H1 (cell line): ENCODE measurements around the gene PUSL1. TPM values are rescaled to one million over a fixed set of nuclear protein-coding genes. Genes with fewer than 3 reads are reported as not detected.

Experiments used
- CTCF ChIA-PET: fragments of 300-600 bp; sonication (Branson Sonifier 250); formaldehyde crosslinking; loops from one replicate; lab custom pipeline; 2021; ENCODE audit not compliant: partially characterized antibody; lab: Charles Lee
- POLR2A ChIA-PET: fragments of 300-600 bp; sonication (Branson Sonifier 250); formaldehyde crosslinking; loops from one replicate; lab custom pipeline; 2021; ENCODE audit warnings: inconsistent platforms; ENCODE audit not compliant: partially characterized antibody; lab: Charles Lee
- DNase-seq, 2 experiments: peaks; one replicate each; pipeline versions ENCODE4 v3.0.0 to v3.0.0-alpha.2; 2010 to 2022; ENCODE audit warnings: low spot score in 2 of 2, low read depth in 1 of 2, mixed read lengths in 1 of 2
- FAIRE-seq: peaks from 2 replicates; lab custom pipeline; 2011; peaks lifted over from hg19 to GRCh38; lab: Jason Lieb, UNC
- H2AFZ ChIP-seq: 2 replicates; pipeline ENCODE4 v1.8.1; 2012; ENCODE audit warnings: low read length, inconsistent platforms
- H2AK5ac ChIP-seq: 2 replicates; pipeline ENCODE4 v1.6.1; 2013; ENCODE audit warnings: low read depth, low read length
- H2BK120ac ChIP-seq: replicated peaks from 2 replicates; pipeline ENCODE3; 2013; ENCODE audit warnings: low read depth, low read length, inconsistent platforms
- H2BK12ac ChIP-seq: 2 replicates; pipeline ENCODE4 v1.6.1; 2013; ENCODE audit warnings: low read depth, low read length
- H2BK15ac ChIP-seq: 2 replicates; pipeline ENCODE4 v1.6.1; 2013; ENCODE audit warnings: low read length
- H2BK20ac ChIP-seq: 2 replicates; pipeline ENCODE4 v1.6.1; 2013; ENCODE audit warnings: low read length
- H2BK5ac ChIP-seq: 2 replicates; pipeline ENCODE4 v1.6.1; 2013; ENCODE audit warnings: low read depth, low read length
- H3K14ac ChIP-seq: 2 replicates; pipeline ENCODE4 v1.6.1; 2013; ENCODE audit warnings: inconsistent platforms; ENCODE audit not compliant: insufficient read length
- H3K18ac ChIP-seq: 2 replicates; pipeline ENCODE4 v1.6.1; 2013; ENCODE audit warnings: low read length; ENCODE audit errors: extremely low read depth
- H3K23ac ChIP-seq: 2 replicates; pipeline ENCODE4 v1.6.1; 2013; ENCODE audit warnings: inconsistent platforms; ENCODE audit not compliant: insufficient read length
- H3K23me2 ChIP-seq: 2 replicates; pipeline ENCODE4 v1.6.1; 2013; ENCODE audit warnings: low read depth, low read length
- H3K27ac ChIP-seq: 2 replicates; pipeline ENCODE4 v1.6.1; 2011; ENCODE audit warnings: low read depth, low read length, inconsistent platforms
- H3K27me3 ChIP-seq, 4 experiments: replicated peaks in 1 of 4; 1 replicate in 1 of 4; 2 replicates in 3 of 4; pipeline versions ENCODE4 v1.6.1 to v1.8.1; 2011 to 2013; ENCODE audit warnings: low read length in 3 of 4, mild to moderate bottlenecking in 3 of 4, inconsistent platforms in 2 of 4, mixed read lengths in 2 of 4, moderate library complexity in 1 of 4; ENCODE audit not compliant: control insufficient read depth in 3 of 4, insufficient read depth in 3 of 4; ENCODE audit errors: extremely low read depth in 1 of 4
- H3K36me3 ChIP-seq, 4 experiments: 2 replicates each; pipeline versions ENCODE4 v1.6.1 to v1.8.1; 2011 to 2013; ENCODE audit warnings: mild to moderate bottlenecking in 4 of 4, low read length in 3 of 4, moderate library complexity in 2 of 4, control low read depth in 1 of 4, inconsistent platforms in 1 of 4; ENCODE audit not compliant: insufficient read depth in 4 of 4, control insufficient read depth in 2 of 4
- H3K4ac ChIP-seq: replicated peaks from 2 replicates; pipeline ENCODE3; 2013; ENCODE audit warnings: low read length, low read depth, mixed read lengths, inconsistent platforms; ENCODE audit not compliant: insufficient read length
- H3K4me1 ChIP-seq, 4 experiments: replicated peaks in 1 of 4; 1 replicate in 1 of 4; 2 replicates in 3 of 4; pipeline versions ENCODE4 v1.6.1 to v1.8.1; 2011 to 2013; ENCODE audit warnings: low read length in 3 of 4, inconsistent platforms in 2 of 4, mixed read lengths in 1 of 4; ENCODE audit not compliant: insufficient read depth in 4 of 4, control insufficient read depth in 3 of 4
- H3K4me2 ChIP-seq, 2 experiments: 2 replicates each; pipeline versions ENCODE4 v1.6.1 to v1.8.1; 2011 to 2013; ENCODE audit warnings: low read depth in 2 of 2, low read length in 2 of 2, control low read depth in 1 of 2, inconsistent platforms in 1 of 2, mild to moderate bottlenecking in 1 of 2; ENCODE audit not compliant: insufficient read depth in 1 of 2
- H3K4me3 ChIP-seq, 4 experiments: fragments of 200-600, 300-600 bp in 1 of 4; sonication (generic), shearing (Covaris generic), sonication (Bioruptor Twin) in 1 of 4; 2 replicates each; pipeline versions ENCODE4 v1.5.1 to v1.8.1; 2011 to 2016; ENCODE audit warnings: low read length in 4 of 4, low read depth in 3 of 4, control low read depth in 2 of 4, inconsistent platforms in 2 of 4, mild to moderate bottlenecking in 2 of 4, mixed read lengths in 1 of 4, moderate library complexity in 1 of 4; ENCODE audit not compliant: insufficient read depth in 2 of 4; ENCODE audit errors: extremely low read depth in 1 of 4
- H3K56ac ChIP-seq: replicated peaks from 2 replicates; pipeline ENCODE3; 2013; ENCODE audit warnings: low read depth, mild to moderate bottlenecking, mixed read lengths, low read length, inconsistent platforms; ENCODE audit not compliant: insufficient read length
- H3K79me1 ChIP-seq: 2 replicates; pipeline ENCODE4 v1.6.1; 2013; ENCODE audit warnings: low read depth, low read length, control low read depth
- H3K79me2 ChIP-seq, 2 experiments: 2 replicates each; pipeline versions ENCODE4 v1.6.1 to v1.8.1; 2012 to 2013; ENCODE audit warnings: low read length in 2 of 2, mild to moderate bottlenecking in 2 of 2, inconsistent platforms in 1 of 2; ENCODE audit not compliant: insufficient read depth in 2 of 2, control insufficient read depth in 1 of 2
- H3K9ac ChIP-seq, 4 experiments: replicated peaks in 1 of 4; 1 replicate in 1 of 4; 2 replicates in 3 of 4; pipeline versions ENCODE4 v1.6.1 to v1.8.1; 2011 to 2013; ENCODE audit warnings: low read depth in 3 of 4, low read length in 3 of 4, control low read depth in 2 of 4, mild to moderate bottlenecking in 2 of 4, moderate library complexity in 2 of 4, inconsistent platforms in 1 of 4; ENCODE audit errors: extremely low read depth in 1 of 4
- H3K9me3 ChIP-seq, 2 experiments: 2 replicates each; pipeline versions ENCODE4 v1.6.1 to v1.8.1; 2012 to 2013; ENCODE audit warnings: mild to moderate bottlenecking in 2 of 2, moderate library complexity in 2 of 2, control low read depth in 1 of 2, inconsistent platforms in 1 of 2, low read depth in 1 of 2, low read length in 1 of 2, mixed read lengths in 1 of 2; ENCODE audit not compliant: insufficient read depth in 2 of 2
- H4K20me1 ChIP-seq, 2 experiments: replicated peaks in 1 of 2; 2 replicates each; pipeline versions ENCODE3 to v1.8.1; 2011 to 2013; ENCODE audit warnings: inconsistent platforms in 2 of 2, low read length in 2 of 2, mild to moderate bottlenecking in 1 of 2; ENCODE audit not compliant: insufficient read depth in 2 of 2, control insufficient read depth in 1 of 2
- H4K5ac ChIP-seq: 2 replicates; pipeline ENCODE4 v1.6.1; 2013; ENCODE audit warnings: low read length, low read depth, mixed read lengths, inconsistent platforms; ENCODE audit not compliant: insufficient read length
- H4K8ac ChIP-seq: 2 replicates; pipeline ENCODE4 v1.8.0; 2013; ENCODE audit warnings: mild to moderate bottlenecking, moderate library complexity, low read length, inconsistent platforms; ENCODE audit not compliant: insufficient read depth; ENCODE audit errors: extremely low read depth
- H4K91ac ChIP-seq: replicated peaks from 2 replicates; pipeline ENCODE3; 2013; ENCODE audit warnings: low read length, mixed read lengths, inconsistent platforms; ENCODE audit not compliant: insufficient read length
- CTBP2 ChIP-seq: IDR thresholded peaks from 2 replicates; pipeline ENCODE4 v1.7.0; 2011; ENCODE audit warnings: borderline replicate concordance, mild to moderate bottlenecking, moderate library complexity, mixed read lengths, low read length; ENCODE audit not compliant: insufficient read depth, insufficient read length
- SAP30 ChIP-seq: fragments of 300-600 bp; sonication (generic); IDR thresholded peaks from 2 replicates; pipeline ENCODE4 v1.7.1; 2012; ENCODE audit warnings: low read length, moderate library complexity, mild to moderate bottlenecking, inconsistent platforms; ENCODE audit not compliant: insufficient read depth, insufficient replicate concordance
- WGBS, 2 experiments: shearing (Covaris generic) in 1 of 2; methylation state at CpG; one replicate each; pipeline versions ENCODE4 v1.1.6 to v1.1.7; 2013 to 2015; ENCODE audit warnings: low lambda C conversion rate in 2 of 2, mixed read lengths in 2 of 2, inconsistent platforms in 1 of 2, low coverage in 1 of 2, missing lambda C conversion rate in 1 of 2; ENCODE audit not compliant: insufficient replicate concordance in 2 of 2, insufficient coverage in 1 of 2, insufficient read length in 1 of 2; ENCODE audit errors: extremely low coverage in 1 of 2, missing lambda C conversion rate in 1 of 2; 5-methylcytosine and 5-hydroxymethylcytosine counted together
- polyA plus RNA-seq, 7 experiments: library from polyadenylated mRNA; depleted of rRNA in 3 of 7; stranded (reverse) in 5 of 7; unstranded in 2 of 7; fragments of >200 nt in 5 of 7; fragments of 200-250 nt in 2 of 7; gene quantifications; 1 replicate in 5 of 7; 2 replicates in 1 of 7; 4 replicates in 1 of 7; pipeline versions ENCODE4 v1.2.1 to v1.2.3, GENCODE V29; 2011 to 2013; ENCODE audit warnings: missing spikeins in 2 of 7, mixed read lengths in 2 of 7
- total RNA-seq: library from RNA; stranded (reverse); fragmentation: NEBNext Ultra II Directional; extraction: Animal tissue kit (Norgen Biotek cat#: 25700); gene quantifications from 2 replicates; pipeline ENCODE4 v1.2.1, GENCODE V29; 2021

The PUSL1 gene
- total and polyA plus RNA-seq, 2 of the 8 experiments (the other 6 are each of a cell fraction or from before 2014, with no cell fraction given) = 38.8 to 87.4 TPM

DNA sequence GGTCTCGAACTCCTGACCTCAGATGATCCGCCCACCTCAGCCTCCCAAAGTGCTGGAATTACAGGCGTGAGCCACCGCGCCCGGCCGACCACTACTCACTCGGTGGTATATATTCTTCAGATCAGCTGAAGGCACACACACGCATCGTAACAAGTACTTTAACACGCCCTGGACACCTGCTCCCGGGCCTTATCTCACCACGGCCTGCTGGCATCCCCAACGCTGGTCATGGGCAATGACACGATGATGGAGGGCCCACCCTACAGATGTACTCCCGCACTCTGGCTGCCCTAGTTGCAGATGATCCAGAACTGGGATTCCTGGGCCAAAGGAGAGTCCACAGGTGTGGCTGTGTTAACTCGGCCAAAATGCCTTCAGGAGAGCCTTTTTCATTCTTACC lies 46.3 kb upstream of the PUSL1 start:
- Histone ChIP-seq H2BK20ac (no peak overlapping the region), H3K14ac (no peak overlapping the region), H3K56ac (no peak overlapping the region), H3K23ac (no peak overlapping the region), H3K9me3 (no peaks in the 10 kb centered on the region), H2AFZ (no peak overlapping the region), H3K18ac (no peak overlapping the region), H3K27ac (no peak overlapping the region), H3K79me1 (peaks cover 16% of the 10 kb centered on the region), H4K91ac (no peak overlapping the region), H2BK120ac (no peak overlapping the region), H2BK12ac (no peak overlapping the region), H2AK5ac (no peak overlapping the region), H3K36me3 (peaks cover 15 to 33% (median 22%) of the 10 kb centered on the region in 4 experiments), H4K20me1 (peaks cover 13 to 32% of the 10 kb centered on the region in 2 experiments), H3K9ac (no peak overlapping the region), H3K79me2 (peaks cover 0 to 10% of the 10 kb centered on the region in 2 experiments; a peak in 2 of 4 replicates), H3K4me1 (peaks cover 0 to 12% (median 7%) of the 10 kb centered on the region in 4 experiments; a peak in 6 of 7 replicates), H3K4ac (no peak overlapping the region), H3K4me3 (no peak overlapping the region), H4K5ac (no peak overlapping the region), H3K4me2 (no peak overlapping the region), H2BK15ac (no peak overlapping the region), H3K27me3 (no peaks in the 10 kb centered on the region), H2BK5ac (no peak overlapping the region), H3K23me2 (no peaks in the 10 kb centered on the region), H4K8ac (no peak overlapping the region)
- 89% methylated on average over 14 of the region's 17 CpGs; no CpG with 5 or more reads in 1 of the 2 experiments for WGBS, 2 experiments
- CTCF ChIA-PET = interaction anchor here (1.4 to 2.7 kb wide), 4 partner anchors 22 to 199 kb away, joined by 3 to 8 read pairs (median 4); no protein-coding TSS in a partner anchor
- DNase-seq (no peak), FAIRE-seq (no peak)
- TF ChIP-seq CTBP2 (no peak), SAP30 (no peak)
- POLR2A ChIA-PET = interaction anchor here (1.6 to 3.9 kb wide), 2 partner anchors 9 to 11 kb away, joined by 4 to 16 read pairs; partner anchors contain the start of gene UBE2J2
